ENCODE results near the gene NAA50.

The NAA50 gene

GRCh38 chr3:113745756-113746547 lies at the start of gene NAA50:
NAA50 (minus strand) TSS chr3:113746249; CDS start chr3:113745949, 300 bp downstream.
- DNase-seq, result peak; percentile 89 to 92

GRCh38 chr3:113795693-113796092 lies 49.6 kb upstream of the NAA50 start:
- no peak for DNase-seq

- DNase-seq, result no peak
Measured at GRCh38 chr3:113794526-113794925, 48.5 kb upstream of the NAA50 start.

GRCh38 chr3:113791381-113791780 lies 45.3 kb upstream of the NAA50 start:
- no peak for DNase-seq

GRCh38 chr3:113783980-113784379 lies 37.9 kb upstream of the NAA50 start:
- no peak for DNase-seq

- no peak for DNase-seq
Measured at GRCh38 chr3:113783463-113783862, 37.4 kb upstream of the NAA50 start.

- no peak for DNase-seq
Measured at GRCh38 chr3:113776564-113776963, 30.5 kb upstream of the NAA50 start.

GRCh38 chr3:113775516-113775915 lies 29.5 kb upstream of the NAA50 start:
- DNase-seq, result no peak

- no peak for DNase-seq
Measured at GRCh38 chr3:113773381-113773780, 27.3 kb upstream of the NAA50 start.

- no peak for DNase-seq
Measured at GRCh38 chr3:113771993-113772392, 25.9 kb upstream of the NAA50 start.

GRCh38 chr3:113769551-113769950 lies 23.5 kb upstream of the NAA50 start:
- peak in 1 of 2 donors; percentile 41 for DNase-seq

- DNase-seq, result no peak
Measured at GRCh38 chr3:113764698-113765097, 18.6 kb upstream of the NAA50 start.

GRCh38 chr3:113758389-113759024 lies 12.5 kb upstream of the NAA50 start:
- no peak for DNase-seq

GRCh38 chr3:113754494-113755159 lies 8.6 kb upstream of the NAA50 start:
- DNase-seq, result no peak

GRCh38 chr3:113753376-113753985 lies 7.4 kb upstream of the NAA50 start:
- DNase-seq, result no peak

GRCh38 chr3:113751141-113751540 lies 5.1 kb upstream of the NAA50 start:
- no peak for DNase-seq

- DNase-seq, result peak in 1 of 2 donors; percentile 49
Measured at GRCh38 chr3:113747283-113748046, 1.4 kb upstream of the NAA50 start.

GRCh38 chr3:113746548-113747282 lies 666 bp upstream of the NAA50 start, which contains the start of gene ATP6V1A:
ATP6V1A (plus strand) TSS chr3:113747035; CDS start chr3:113778754, 31,719 bp downstream.
- DNase-seq, result peak; percentile 90 to 95

- DNase-seq, result peak; percentile 30 to 74
Measured at GRCh38 chr3:113744941-113745755, 901 bp downstream of the NAA50 start.

- no peak for DNase-seq
Measured at GRCh38 chr3:113743006-113743630, 2.9 kb downstream of the NAA50 start.

Measured in hippocampal formation (tissue), 2 donors.